GM19328 (cell line): Measurements from ENCODE around the gene SZRD1.

Source experiments
- ATAC-seq: cut with Tn5 transposase; IDR thresholded peaks from one replicate; pipeline ENCODE4 v1.9.1; 2021; ENCODE audit warnings: mild to moderate bottlenecking, moderate library complexity; ENCODE audit not compliant: unreplicated experiment

The SZRD1 gene

DNA sequence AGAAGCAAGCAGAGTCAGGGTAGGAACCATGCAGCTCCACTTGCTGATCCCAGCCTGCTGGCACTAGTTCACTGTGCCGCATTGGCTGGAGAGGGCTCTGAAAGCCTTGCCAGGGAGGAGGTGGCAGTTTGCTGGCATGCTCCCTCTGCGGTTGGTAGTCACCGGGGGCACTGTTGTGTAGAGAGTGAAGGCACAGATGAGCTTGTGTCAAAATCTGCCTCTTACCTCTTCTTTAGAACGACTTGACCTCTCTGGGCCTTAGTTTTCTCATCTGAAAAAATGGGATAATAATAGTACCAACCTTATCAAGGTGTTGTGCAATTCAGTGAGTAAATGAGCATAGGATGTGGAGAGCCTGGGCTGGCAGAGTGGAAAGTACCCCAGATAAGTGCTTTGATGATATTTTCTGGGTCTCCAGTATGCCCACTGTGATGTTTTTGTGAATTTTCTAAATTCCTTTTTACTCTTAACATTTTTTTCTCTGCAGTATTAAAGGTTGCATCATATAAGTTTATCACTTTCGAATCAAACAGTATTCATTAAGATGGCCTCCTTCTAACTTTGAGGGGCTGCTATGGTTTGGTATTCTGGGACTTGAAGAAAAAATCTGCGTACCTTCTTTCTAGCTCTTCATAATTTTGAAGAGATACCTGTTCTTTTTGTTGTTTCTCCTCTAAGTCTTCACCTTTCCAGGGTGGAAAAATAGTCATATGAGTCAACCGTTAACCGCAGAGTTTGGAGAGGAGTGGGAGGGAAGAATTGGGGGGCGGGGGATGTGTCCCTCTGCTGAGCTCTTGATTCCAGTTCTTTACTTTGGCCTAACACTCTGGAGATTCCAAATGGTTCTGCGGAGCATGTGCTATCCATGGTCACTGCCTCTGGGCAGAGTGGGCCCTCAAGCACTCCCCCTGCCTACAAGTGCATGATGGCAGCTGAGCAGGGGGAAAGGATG lies 26.8 kb downstream of the SZRD1 start:
- no peak for ATAC-seq

DNA sequence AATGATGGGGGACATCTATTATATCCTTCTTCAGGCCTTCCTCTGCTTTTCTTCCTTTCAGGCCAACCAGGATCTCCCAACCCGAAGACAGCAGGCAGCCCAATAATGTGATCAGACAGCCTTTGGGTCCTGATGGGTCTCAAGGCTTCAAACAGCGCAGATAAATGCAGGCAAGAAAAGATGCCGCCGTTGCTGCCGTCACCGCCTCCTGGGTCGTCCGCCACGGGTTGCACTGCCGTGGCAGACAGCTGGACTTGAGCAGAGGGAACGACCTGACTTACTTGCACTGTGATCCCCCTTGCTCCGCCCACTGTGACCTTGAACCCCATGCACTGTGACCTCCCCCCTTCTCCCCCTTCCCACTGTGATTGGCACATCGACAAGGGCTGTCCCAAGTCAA lies 27.9 kb downstream of the SZRD1 start:
- ATAC-seq, result no peak

DNA sequence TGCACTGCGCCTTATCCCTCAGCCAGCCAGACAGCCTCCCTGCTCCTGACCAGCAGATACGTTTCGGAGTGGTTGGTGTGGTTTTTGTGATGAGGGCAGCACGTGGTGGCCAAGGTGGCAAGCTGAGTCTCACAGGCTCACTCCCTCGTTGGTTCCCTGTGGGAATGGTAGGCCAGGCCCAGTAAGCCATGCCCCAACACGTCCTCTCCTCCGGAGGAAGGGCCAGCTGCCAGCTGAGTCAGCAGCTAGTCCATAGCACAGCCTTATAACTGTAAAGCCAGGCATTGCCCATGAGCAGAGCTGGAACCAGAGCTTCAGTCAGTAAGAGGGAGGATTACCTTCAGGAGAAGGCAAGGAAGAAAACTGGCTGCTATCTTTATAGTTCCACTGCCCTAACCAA lies 29.5 kb downstream of the SZRD1 start:
- ATAC-seq, result no peak

DNA sequence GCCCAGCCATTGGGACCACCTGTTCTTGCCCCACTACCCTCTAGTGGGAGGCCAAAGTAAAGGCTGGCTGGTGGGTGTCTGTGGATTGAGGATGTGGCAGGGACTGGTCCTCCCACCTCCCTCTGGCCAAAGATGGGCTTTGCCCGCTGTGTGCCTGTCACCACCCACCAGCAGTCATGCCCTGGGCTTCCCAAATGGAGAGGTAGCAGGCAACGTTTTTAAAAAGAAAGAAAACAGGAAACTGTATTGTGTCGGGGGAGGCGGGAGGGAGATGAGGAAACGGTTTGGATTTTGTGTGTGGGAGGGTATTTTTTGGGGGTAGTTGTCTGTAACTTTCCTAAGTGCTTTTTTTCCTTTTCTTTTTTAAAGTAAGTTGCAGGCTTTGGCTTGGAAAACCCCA lies 30.1 kb downstream of the SZRD1 start:
- ATAC-seq, result no peak

GRCh38 chr1:16398371-16398953 lies 31.4 kb downstream of the SZRD1 start:
- no peak for ATAC-seq

GRCh38 chr1:16402742-16403141 lies 35.7 kb downstream of the SZRD1 start:
- no peak for ATAC-seq

- no peak for ATAC-seq
These were observed 38.4 kb downstream of the SZRD1 start for GRCh38 chr1:16405441-16405840.

DNA sequence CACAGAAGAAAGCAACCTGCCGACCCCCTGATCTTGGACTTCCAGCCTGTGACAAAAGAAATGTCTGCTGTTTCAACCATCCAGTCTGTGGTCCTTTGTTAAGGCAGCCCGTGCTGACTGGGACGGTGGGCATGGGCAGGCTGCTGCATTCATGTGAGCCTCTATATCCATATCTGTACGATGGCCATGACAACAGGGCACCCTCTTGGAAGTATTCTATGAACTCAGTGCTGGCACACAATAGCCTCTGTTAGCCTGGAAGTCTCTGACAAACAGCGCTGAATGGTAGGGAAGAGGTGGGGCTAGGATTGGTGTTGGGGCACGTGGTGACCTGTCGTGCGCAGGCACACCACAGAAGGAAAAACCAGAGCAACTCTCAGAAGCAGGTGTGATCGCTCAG lies 39.8 kb downstream of the SZRD1 start:
- no peak for ATAC-seq

DNA sequence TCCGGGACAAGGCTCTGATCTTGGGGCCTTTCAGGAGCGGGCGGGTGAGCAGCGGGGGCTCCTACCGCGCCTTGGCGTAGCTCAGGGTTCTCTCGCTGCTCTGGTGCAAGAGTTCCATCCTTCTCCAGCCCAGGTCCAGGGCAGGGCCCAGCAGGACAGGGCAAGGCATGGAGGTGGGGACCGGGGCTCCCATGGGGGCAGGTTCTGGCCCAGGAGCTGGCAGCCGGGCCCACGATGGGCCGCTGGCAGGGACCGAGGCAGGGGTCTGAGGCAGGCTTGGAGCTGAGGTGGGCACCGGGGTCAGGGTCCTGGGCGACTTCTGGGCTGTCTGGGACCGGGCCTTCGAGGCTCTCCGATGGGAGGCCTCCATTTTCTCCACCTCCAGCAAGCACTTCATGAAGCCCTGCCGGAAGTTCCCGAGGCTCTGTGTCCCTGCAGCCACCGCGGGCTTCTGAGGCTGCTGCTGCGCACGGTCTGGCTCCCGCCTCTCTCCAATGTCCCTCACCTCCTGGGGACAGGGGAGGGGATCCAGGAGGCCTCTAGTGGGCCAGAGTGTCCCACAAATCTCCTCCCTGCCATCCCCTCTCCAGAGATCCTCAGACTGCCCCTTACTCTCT lies 42.6 kb downstream of the SZRD1 start:
- ATAC-seq, result no peak

DNA sequence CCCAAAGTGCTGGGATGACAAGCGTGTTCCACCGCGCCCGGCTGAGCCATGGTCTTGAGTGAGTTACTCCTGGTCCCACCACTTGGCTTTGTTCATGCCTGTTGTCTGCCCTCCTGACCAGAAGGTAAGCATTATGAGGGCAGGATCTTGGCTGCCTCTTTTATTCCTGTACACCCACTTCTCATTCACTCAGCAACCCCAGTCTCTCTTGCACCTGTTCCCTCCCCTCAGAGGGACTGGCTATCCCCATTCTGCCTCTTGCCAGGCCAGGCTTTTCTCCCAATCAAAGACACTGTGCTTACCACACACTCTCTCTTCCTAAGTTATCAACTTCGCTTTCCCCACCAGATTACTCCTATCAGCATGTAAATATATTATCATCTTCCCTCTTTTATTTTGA lies 43.8 kb downstream of the SZRD1 start:
- ATAC-seq, result no peak

DNA sequence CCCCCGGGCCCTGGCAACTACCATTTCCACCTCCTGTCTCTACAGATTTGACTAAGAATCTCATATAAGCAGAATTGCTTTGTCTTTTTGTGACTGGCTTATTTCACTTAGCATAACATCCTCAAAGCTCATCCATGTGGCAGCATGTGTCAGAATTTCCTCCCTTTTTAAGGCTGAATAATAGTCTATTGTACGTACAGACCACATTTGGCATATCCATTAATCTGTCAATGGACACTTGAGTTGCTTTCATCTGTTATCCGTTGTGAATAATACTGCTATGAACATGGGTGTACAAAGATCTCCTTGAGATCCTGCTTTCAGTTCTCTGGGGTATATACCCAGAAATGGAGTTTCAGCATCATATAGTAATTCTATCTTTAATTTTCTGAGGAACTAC lies 46.1 kb downstream of the SZRD1 start:
- no peak for ATAC-seq

- no peak for ATAC-seq
These were observed 51.9 kb downstream of the SZRD1 start for GRCh38 chr1:16418823-16419425.

DNA sequence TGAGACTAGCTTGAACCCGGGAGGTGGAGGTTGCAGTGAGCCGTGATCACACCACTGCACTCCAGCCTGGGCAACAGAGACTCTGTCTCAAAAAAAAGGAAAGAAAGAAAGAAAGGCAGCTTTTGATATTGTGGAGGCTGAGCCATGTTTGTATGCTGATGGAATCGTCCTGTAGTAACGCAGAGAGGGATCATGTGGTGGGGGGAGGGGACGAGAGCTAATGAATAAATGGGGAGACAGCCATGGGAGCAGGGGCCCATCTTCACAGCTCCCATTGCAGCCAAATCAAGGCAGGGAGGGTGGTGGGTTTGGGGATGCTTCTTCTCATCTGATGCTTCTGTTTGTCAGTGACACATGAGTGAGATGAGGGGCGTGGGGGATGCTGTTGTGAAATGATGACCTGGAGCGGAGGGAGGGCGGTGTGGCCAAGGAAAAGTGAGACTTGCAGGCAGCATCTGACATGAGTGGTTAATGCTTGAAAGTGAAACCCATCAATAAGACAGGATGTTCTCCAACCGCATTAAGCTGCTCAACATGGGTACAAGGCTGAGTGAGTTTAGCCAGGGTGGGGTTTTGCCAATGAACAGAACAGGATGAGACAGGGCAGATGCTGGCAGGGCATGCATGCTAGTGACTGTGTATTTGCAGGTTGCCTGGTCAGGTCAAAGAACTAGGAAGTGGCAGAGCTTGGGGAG lies 53.5 kb downstream of the SZRD1 start:
- ATAC-seq, result peak; percentile 76

- ATAC-seq, result no peak
These were observed 54.2 kb downstream of the SZRD1 start for GRCh38 chr1:16421201-16421600.

- no peak for ATAC-seq
These were observed 55.0 kb downstream of the SZRD1 start for GRCh38 chr1:16422041-16422440.

- ATAC-seq, result no peak
These were observed 58.3 kb downstream of the SZRD1 start for GRCh38 chr1:16425125-16426025.

GRCh38 chr1:16430606-16431005 lies 63.6 kb downstream of the SZRD1 start:
- ATAC-seq, result no peak

- ATAC-seq, result no peak
These were observed 66.0 kb downstream of the SZRD1 start for GRCh38 chr1:16433030-16433429.

DNA sequence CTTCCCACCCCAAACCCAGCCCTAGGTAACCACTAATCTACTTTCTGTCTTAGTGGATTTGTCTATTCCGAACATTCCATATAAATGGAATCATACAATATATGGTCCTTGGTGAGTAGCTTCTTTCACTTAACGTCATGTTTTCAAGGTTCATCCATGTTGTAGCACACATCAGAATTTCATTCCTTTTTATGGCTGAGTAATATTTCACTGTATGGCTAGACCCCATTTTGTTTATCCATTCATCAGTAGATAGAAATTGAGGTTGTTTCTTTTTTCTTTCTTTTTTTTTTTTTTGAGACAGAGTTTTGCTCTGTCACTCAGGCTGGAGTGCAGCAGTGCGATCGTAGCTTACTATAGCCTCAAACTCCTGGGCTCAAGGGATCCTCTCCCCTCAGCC lies 67.0 kb downstream of the SZRD1 start:
- no peak for ATAC-seq

DNA sequence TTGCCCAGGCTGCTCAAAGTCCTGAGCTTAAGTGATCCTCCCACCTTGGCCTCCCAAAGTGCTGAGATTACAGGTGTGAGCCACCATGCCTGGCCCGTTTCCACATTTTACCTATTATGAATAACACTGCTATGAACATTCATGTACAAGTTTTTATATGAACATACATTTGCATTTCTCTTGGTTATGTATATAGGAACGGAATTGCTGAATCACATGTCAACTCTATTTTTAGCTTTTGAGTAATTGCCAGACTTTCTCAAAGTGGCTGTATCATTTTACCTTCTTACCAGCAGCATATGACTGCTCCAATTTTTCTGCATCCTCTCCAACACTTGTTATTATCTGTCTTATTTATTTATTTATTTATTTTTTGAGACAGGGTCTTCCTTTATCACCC lies 67.5 kb downstream of the SZRD1 start:
- ATAC-seq, result no peak
